GM19238 (cell line): ENCODE measurements around the gene RNASEL.
A peak's percentile ranks its signal among the peaks of the same experiment; 100 is the strongest.
"Not testable (repeated sequence)": the region's sequence is repeated elsewhere in the genome, so short reads cannot be mapped to it uniquely, and the experiment has no call there.

Experiments used
- DNase-seq: peaks from one replicate; pipeline ENCODE4 v3.0.0; 2011; ENCODE audit warnings: low spot score; ENCODE audit not compliant: insufficient read length

The RNASEL gene

GRCh38 chr1:182588500-182589396 is at the start of gene RNASEL:
Gene RNASEL (minus strand): TSS chr1:182589256. CDS start chr1:182586806, 2,450 bp downstream.
- DNase-seq: peak; percentile 43

- no peak for DNase-seq
Measured at GRCh38 chr1:182637769-182638168, 48.7 kb upstream of the RNASEL start.

GRCh38 chr1:182635871-182636270 is 46.8 kb upstream of the RNASEL start:
- DNase-seq: no peak

DNA sequence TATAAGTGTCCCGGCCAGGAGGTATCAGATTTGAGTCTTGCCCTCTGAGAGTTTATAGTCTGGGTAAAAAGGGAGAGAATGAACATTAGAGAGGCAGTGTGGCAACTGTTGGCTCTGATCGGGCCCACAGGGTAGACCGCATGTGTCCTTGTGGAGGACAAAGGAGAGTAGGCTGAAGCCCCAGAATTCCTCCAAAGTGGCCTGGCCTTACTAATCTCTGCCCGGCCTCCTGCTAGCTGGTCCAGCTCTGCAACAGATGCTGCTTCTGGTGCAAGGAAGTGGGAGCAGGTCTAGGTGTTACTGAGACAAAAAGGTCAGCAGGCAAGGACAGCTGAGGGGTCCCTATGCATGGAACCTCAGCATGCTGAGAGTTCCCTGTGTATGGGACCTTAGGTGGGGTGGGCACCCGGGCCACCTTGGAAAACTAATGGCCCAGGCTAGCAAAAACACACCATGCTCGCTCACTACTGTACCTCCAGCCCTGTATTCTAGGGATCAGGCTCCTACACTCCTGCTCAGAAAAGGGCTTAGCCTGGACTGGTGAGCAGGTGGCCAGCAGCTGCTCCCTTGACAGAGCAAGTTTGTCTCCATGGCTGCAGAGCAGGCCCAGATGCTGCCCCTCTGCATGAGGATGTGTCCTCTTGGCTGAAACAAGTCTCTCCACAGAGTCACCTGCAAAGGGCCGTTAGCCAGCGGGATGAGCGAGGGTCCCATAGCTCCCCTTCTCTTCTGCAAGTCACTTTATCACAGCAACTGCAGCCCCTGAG is 45.4 kb upstream of the RNASEL start:
- DNase-seq: no peak

- no peak for DNase-seq
Measured at GRCh38 chr1:182633657-182634281, 44.7 kb upstream of the RNASEL start.

- DNase-seq: no peak
Measured at GRCh38 chr1:182633031-182633430, 44.0 kb upstream of the RNASEL start.

- not testable (repeated sequence) for DNase-seq
Measured at GRCh38 chr1:182632441-182632857, 43.4 kb upstream of the RNASEL start.

DNA sequence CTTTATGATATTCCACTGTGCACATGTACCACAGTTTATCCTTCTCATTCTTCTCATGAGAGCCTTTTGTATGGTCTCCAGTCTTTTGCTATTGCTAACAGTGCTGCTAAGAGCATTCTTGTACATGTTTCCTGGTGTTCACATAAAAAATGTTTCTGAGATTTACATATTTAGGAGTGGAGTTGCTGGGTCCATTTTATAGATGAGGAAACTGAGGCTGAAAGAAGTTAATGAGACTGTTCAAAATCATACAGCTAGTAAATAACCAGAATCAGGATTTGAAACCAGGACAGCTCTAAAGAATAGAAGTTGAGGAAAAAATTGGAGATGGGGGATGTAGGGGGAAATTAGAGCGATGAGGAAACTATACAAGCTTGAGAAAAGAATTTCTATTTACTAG is 42.9 kb upstream of the RNASEL start:
- DNase-seq: no peak

GRCh38 chr1:182631053-182631677 is 42.1 kb upstream of the RNASEL start:
- no peak for DNase-seq

GRCh38 chr1:182630586-182630985 is 41.5 kb upstream of the RNASEL start:
- no peak for DNase-seq

GRCh38 chr1:182629499-182630096 is 40.5 kb upstream of the RNASEL start:
- DNase-seq: no peak

DNA sequence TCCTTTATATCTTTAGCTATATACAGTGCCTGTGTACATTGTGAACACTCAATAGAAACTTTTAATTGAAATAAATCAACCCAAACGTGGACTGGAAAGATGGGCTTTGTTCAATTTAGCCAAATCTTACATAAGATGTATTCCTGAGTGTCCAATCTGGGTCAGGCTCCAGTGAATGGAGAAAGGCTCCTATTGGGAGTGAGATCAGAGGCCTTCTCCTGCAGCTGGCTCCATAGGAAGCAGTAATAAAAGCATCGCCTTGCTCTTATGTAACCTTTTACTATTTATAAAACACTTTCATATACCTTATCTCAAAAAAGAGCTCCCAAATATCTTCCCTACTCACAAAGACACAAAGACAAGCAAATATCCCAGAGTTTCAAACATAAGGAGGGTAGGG is 40.0 kb upstream of the RNASEL start:
- no peak for DNase-seq

DNA sequence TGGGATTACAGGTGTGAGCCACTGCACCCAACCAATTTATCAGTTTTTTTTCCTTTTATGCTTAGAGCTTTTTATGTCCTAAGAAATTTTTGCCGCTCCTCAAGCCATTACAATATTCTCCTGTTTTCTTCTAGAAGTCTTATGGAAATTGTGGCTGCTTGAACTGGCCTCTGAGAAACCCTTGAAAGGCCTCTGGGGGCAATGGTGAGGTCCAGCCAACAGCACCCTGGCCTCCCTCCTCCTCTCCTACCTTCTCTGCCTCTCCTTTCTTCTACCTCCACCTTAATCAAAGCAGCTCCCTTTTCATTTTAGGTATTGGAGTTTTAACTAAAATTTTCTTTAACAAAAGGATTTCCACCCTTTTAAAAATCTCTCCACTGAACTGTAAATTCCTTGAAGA is 39.6 kb upstream of the RNASEL start:
- DNase-seq: no peak

GRCh38 chr1:182627622-182628021 is 38.6 kb upstream of the RNASEL start:
- no peak for DNase-seq

DNA sequence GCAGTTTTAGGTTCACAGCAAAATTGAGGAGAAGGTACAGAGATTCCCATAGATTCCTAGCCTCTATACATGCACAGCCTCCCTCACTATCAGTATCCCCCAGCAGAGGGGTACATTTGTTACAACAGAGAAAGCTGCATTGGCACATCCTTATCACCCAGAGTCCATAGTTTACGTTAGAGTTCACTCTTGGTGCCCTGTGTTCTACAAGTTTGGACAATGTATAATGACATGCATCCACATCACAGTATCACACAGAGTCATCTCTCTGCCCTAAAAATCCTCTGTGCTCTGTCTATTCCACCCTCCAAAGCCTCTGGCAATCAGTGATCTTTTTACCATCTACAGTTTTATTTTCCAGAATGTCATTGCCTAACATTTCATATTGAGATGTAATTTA is 37.5 kb upstream of the RNASEL start:
- no peak for DNase-seq

DNA sequence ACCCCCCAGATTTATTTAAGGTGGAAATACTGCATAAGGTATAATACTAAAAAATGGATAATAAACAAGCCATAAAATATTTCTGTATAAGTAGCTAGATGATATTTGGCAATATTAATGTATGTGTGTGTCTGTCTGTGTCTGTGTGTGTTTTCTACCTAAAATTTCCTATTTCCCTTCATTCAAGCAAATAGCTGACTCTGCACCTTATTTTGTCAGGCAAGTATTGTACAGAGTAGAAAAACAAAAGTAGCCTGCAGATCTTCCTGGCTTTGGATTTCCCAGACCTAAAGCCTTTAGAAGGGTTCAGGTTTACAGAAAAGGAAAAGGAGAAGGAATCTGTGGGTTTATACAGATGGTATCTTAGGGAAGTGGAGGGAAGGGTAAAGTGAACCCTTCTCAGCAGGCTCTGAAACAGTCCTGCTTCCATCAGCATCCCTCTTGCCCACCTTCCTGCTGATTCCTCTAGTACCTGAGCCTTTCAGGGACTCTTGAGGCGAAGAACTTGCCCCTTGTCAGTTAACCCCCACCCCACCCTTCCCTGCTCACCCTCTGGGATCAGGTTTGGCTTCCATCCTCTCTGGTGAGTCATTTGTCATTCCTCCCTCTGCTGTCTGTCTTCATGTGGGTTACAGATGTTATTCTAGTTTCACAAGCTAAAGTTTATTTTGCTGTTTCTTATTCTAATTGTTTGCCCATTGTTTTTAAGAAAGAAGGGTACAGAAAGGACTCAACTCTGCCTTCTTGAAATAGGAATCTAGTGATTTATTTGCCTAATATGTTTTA is 36.9 kb upstream of the RNASEL start:
- DNase-seq: no peak

DNA sequence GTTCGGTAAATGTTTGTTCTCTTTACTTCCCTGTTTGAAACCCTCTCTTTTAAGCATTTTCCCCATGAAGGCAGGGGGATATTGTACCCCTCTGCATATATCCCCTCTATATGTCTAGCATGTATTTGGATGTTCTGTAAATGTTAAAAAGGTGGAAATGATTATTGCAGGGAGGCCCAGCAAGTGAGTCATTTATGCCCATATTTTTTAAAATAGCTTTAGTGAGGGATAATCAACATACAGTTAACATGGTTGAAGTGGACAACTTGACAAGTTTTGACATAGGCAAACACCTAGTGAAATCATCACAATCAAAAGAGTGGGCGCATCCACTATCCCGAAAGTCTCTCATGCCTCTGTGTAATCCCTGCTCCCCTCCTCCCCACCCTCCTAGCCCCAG is 36.0 kb upstream of the RNASEL start:
- no peak for DNase-seq

DNA sequence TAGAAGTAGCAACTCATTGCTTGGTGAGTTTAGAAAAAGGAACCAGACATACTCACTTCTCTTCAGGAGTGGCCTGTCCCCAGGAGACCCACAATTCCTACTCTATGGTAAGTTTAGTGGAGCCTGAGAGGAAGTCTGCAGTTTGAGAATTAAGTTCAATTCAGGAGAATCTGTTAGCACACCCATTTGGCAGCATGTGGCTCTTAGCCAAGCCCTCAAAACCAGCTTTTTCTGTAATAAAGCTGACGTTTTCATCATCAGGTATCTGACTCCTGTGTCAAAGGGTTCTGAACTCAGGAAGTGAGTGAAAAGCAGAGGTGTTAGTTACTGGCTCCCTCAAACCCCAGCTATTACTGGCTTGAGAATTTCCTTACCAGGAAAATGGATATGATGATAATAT is 35.5 kb upstream of the RNASEL start:
- DNase-seq: no peak

DNA sequence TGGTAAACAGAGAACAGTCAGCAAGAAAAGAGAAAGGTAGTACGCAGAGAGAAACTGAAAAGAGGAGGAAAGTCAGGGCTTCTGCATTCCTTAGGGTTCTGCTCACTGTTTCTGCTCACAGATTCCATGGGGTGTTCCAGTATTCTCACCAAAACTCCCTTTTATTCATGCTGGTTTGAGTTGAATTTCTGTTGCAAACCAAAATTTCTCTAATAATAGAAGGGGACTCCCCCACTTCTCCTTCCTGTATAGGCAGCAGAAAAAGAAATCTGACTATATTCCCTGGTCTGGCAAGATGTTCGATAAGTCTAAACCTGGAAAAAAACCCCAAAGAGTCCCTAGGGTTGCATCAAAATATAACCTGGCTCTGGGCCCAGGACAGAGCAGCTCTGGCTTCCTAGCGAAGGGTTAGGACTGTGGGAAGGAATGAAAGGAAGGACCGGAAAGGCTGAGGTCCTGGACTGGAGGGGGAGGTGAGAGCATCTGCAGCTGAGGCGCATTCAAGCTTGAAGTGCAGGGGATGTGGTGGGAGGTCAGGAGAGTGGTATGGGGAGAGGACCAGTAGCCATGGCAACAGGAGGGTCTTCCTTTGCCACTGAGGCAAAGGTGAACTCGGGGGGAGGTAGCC is 34.0 kb upstream of the RNASEL start:
- DNase-seq: no peak

- no peak for DNase-seq
Measured at GRCh38 chr1:182621906-182622305, 32.9 kb upstream of the RNASEL start.
